ENCODE results near the gene ONECUT1. TPM values are rescaled to one million over a fixed set of nuclear protein-coding genes. Genes with fewer than 3 reads are reported as not detected.

The ONECUT1 gene
- total RNA-seq, 1 experiment from 2014 or later: 1.3 TPM

DNA sequence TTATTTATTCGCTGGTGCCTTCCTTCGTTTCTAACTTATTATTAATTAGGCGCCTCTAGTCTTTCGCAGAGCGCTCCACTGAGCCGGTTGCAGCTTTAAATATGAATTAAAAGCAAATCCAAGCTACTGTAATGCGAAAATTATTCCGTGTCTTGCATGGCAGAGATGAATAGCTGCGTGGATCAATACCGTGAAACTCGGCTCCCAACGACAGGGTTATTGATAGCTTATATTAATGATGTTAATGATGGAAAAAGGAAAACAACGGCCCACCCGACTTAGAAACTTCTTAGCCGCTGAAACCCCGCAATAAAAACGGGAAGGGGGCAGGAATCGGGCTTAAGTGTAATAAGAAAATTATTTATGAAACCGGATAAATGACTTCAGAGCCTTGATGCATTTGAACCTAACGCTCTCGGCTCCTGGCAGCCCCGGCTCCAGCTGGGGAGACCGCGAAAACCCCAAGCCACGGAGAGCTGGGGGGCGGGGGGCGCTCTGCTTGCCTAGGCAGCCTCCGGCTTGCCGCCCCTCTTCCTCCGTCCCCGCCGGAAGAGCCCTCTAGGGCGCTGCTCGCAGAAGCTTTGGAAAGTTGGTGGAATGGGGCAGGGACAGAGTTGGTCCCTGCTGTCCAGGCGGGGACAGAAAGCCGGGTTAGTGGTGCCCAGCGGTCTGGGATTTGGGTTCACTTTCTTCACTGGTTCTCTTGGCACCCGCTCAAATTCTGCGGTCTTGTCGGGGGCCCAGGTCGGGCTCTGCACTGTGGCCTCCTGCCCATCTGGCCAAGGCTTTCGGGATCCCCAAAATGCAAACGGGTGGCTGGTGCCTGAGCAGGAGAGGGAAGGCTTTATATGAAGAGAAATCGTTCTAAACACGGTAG lies 7.7 kb upstream of the ONECUT1 start:
- POLR2A ChIA-PET: no interaction called here
- Histone ChIP-seq H3K4me2 (ENCODE audit: low read length) (no peak overlapping the region), H3K36me3 (ENCODE audit: control insufficient read depth in 1 of 2, insufficient read depth in 2 of 2, low read length in 2 of 2) (no peaks in the 10 kb centered on the region), H2AFZ (ENCODE audit: low read depth, low read length, poor library complexity, severe bottlenecking) (no peak overlapping the region), H3K4me1 (ENCODE audit: control insufficient read depth in 1 of 2, insufficient read depth in 2 of 2, low read length in 2 of 2) (no peaks in the 10 kb centered on the region), H3K27ac (ENCODE audit: low read depth, low read length) (no peak overlapping the region), H3K9me3 (ENCODE audit: control insufficient read depth in 1 of 2, insufficient read depth in 1 of 2, low read depth in 1 of 2, low read length in 2 of 2) (no peaks in the 10 kb centered on the region), H3K9me2 (ENCODE audit: insufficient read depth) (no peaks in the 10 kb centered on the region), H3K79me2 (ENCODE audit: insufficient read depth, low read length) (no peaks in the 10 kb centered on the region), H4K20me1 (ENCODE audit: insufficient read depth) (no peaks in the 10 kb centered on the region), H3K4me3 (replicated peaks in 1 of 2; ENCODE audit: low read depth in 1 of 2, low read length in 2 of 2) (no peak overlapping the region), H3K27me3 (ENCODE audit: insufficient read depth, low read length) (peaks cover 7% of the 10 kb centered on the region), H3K9ac (ENCODE audit: low read length) (no peak overlapping the region)
- DNase-seq (ENCODE audit: low read depth, low spot score): no peak
- TF ChIP-seq, protein P1, sequence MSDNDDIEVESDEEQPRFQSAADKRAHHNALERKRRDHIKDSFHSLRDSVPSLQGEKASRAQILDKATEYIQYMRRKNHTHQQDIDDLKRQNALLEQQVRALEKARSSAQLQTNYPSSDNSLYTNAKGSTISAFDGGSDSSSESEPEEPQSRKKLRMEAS (IDR thresholded peaks at IDR 0.05): no peak
- CTCF ChIA-PET: no interaction called here
- intact Hi-C loops (cut with micrococcal nuclease): no loop called here
- BruUV-seq (replicated peaks): no TSS peak
- RAD21 ChIA-PET (ENCODE audit: low non-redundant PET in 1 of 2, low total read pairs in 2 of 2, uncharacterized antibody in 2 of 2, unreplicated experiment in 2 of 2): no interaction called here
- no peak for ATAC-seq

DNA sequence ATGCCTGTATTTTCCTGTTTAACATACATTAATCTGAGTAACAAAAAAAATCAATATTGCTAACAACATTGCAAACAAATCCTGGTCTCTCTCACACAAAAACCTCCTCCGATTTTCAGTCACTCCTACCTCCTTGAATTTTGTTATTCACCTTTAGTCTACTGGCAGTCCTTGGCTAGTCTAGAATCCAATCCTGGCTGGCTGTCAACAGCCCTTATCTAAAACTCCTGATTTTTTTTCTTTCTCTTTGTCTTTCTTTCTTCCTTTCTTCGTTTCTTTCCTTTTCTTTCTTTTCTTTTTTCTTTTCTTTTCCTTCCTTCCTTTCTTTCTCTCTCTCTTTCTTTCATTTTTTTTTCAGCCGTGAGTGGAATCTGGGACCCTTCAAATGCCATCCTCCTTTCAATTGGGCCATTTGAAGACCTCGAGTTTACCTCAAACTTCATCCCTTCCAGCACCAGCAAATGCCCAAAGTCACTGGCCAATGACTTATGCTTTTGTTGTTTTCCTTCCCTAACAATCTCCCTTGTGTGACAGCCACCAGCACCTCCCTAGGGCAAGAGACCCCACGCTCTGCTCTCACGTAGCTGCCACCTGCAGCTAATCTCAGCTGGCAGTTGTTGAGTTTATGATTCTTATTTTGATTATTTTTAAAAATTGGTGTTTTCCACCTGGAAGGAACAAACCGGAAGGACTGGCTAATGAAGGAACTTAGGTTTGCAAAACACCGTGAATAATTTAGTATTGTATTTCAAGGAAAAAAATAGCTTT lies 6.8 kb upstream of the ONECUT1 start:
- no peak overlapping the region for H3K9ac ChIP-seq (ENCODE audit: low read length)
- DNase-seq (ENCODE audit: low read depth, low spot score) (no peak), ATAC-seq (no peak)
- no peak overlapping the region for H3K27ac ChIP-seq (ENCODE audit: low read depth, low read length)
- H3K4me2 ChIP-seq (ENCODE audit: low read length): no peak overlapping the region
- POLR2A ChIA-PET: no interaction called here
- H4K20me1 ChIP-seq (ENCODE audit: insufficient read depth): no peaks in the 10 kb centered on the region
- intact Hi-C loops (cut with micrococcal nuclease): no loop called here
- H3K4me3 ChIP-seq (replicated peaks in 1 of 2; ENCODE audit: low read depth in 1 of 2, low read length in 2 of 2): no peak overlapping the region
- RAD21 ChIA-PET (ENCODE audit: low non-redundant PET in 1 of 2, low total read pairs in 2 of 2, uncharacterized antibody in 2 of 2, unreplicated experiment in 2 of 2): no interaction called here
- H3K4me1 ChIP-seq (ENCODE audit: control insufficient read depth in 1 of 2, insufficient read depth in 2 of 2, low read length in 2 of 2): no peaks in the 10 kb centered on the region
- CTCF ChIA-PET: no interaction called here
- H3K9me2 ChIP-seq (ENCODE audit: insufficient read depth): no peaks in the 10 kb centered on the region
- no peaks in the 10 kb centered on the region for H3K36me3 ChIP-seq (ENCODE audit: control insufficient read depth in 1 of 2, insufficient read depth in 2 of 2, low read length in 2 of 2)
- no peak for TF ChIP-seq SRF (IDR thresholded peaks at IDR 0.05; ENCODE audit: low read depth)
- TF ChIP-seq, protein P2, sequence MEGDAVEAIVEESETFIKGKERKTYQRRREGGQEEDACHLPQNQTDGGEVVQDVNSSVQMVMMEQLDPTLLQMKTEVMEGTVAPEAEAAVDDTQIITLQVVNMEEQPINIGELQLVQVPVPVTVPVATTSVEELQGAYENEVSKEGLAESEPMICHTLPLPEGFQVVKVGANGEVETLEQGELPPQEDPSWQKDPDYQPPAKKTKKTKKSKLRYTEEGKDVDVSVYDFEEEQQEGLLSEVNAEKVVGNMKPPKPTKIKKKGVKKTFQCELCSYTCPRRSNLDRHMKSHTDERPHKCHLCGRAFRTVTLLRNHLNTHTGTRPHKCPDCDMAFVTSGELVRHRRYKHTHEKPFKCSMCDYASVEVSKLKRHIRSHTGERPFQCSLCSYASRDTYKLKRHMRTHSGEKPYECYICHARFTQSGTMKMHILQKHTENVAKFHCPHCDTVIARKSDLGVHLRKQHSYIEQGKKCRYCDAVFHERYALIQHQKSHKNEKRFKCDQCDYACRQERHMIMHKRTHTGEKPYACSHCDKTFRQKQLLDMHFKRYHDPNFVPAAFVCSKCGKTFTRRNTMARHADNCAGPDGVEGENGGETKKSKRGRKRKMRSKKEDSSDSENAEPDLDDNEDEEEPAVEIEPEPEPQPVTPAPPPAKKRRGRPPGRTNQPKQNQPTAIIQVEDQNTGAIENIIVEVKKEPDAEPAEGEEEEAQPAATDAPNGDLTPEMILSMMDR (IDR thresholded peaks at IDR 0.05 in 2 of 3, conservative IDR thresholded peaks at IDR 0.05 in 1 of 3; ENCODE audit: borderline replicate concordance in 1 of 3, insufficient read depth in 1 of 3, low read depth in 2 of 3, low read length in 2 of 3): no peak
- no peak for TF ChIP-seq CEBPB (IDR thresholded peaks at IDR 0.05; ENCODE audit: low read depth)
- TF ChIP-seq EZH2phosphoT487 (IDR thresholded peaks at IDR 0.05; ENCODE audit: borderline replicate concordance): no peak
- TF ChIP-seq TCF7L2 (IDR thresholded peaks at IDR 0.05; ENCODE audit: borderline replicate concordance, extremely low read depth, insufficient read depth, insufficient read length): no peak
- no peaks in the 10 kb centered on the region for H3K79me2 ChIP-seq (ENCODE audit: insufficient read depth, low read length)
- no TSS peak for BruUV-seq (replicated peaks)
- H2AFZ ChIP-seq (ENCODE audit: low read depth, low read length, poor library complexity, severe bottlenecking): no peak overlapping the region
- H3K9me3 ChIP-seq (ENCODE audit: control insufficient read depth in 1 of 2, insufficient read depth in 1 of 2, low read depth in 1 of 2, low read length in 2 of 2): no peaks in the 10 kb centered on the region
- H3K27me3 ChIP-seq (ENCODE audit: insufficient read depth, low read length): peaks cover 7% of the 10 kb centered on the region

All from HCT116 (cell line).